Daoy (cell line): ENCODE measurements around the gene WFIKKN1. TPM values are rescaled to one million over a fixed set of nuclear protein-coding genes. Genes with fewer than 3 reads are reported as not detected.

Experiments used
- total RNA-seq: library from RNA; depleted of rRNA; stranded (reverse); fragments of >200 nt; shearing (Covaris generic); gene quantifications from 2 replicates; pipeline ENCODE4 v1.2.3, GENCODE V29; 2014; rRNA removed

WFIKKN1 gene
- total RNA-seq, 1 experiment from 2014 or later: not detected

Other genes starting within 250 kb of the WFIKKN1 start
- 12.1 and 22.1 TPM in 2 replicates for gene PGAP6, start 249.0 kb upstream of the WFIKKN1 start, total RNA-seq
- 35.6 and 39.9 TPM in 2 replicates for gene NME4, start 233.8 kb upstream of the WFIKKN1 start, total RNA-seq
- gene DECR2, start 229.1 kb upstream of the WFIKKN1 start, total RNA-seq: 1.3 and 4.2 TPM in 2 replicates
- 6.2 and 10.4 TPM in 2 replicates for gene RAB11FIP3, start 205.3 kb upstream of the WFIKKN1 start, total RNA-seq
- 23.3 and 23.4 TPM in 2 replicates for gene CAPN15, start 103.3 kb upstream of the WFIKKN1 start, total RNA-seq
- 0.23 TPM in 1 of 2 replicates, not detected in the other for gene PRR35, start 70.6 kb upstream of the WFIKKN1 start, total RNA-seq
- gene NHLRC4, start 64.0 kb upstream of the WFIKKN1 start, total RNA-seq: 0.17 TPM in 1 of 2 replicates, not detected in the other
- gene PIGQ, start 61.0 kb upstream of the WFIKKN1 start, total RNA-seq: 15.9 and 16.3 TPM in 2 replicates
- 7.6 and 20.6 TPM in 2 replicates for gene RAB40C, start 40.9 kb upstream of the WFIKKN1 start, total RNA-seq
- 82.5 and 97.6 TPM in 2 replicates for gene METTL26, start 5.3 kb downstream of the WFIKKN1 start, total RNA-seq
- gene MCRIP2, start 10.8 kb downstream of the WFIKKN1 start, total RNA-seq: 39.1 and 39.2 TPM in 2 replicates
- gene WDR90, start 18.4 kb downstream of the WFIKKN1 start, total RNA-seq: 11.7 and 20.9 TPM in 2 replicates
- 38.7 and 42.9 TPM in 2 replicates for gene RHOT2, start 37.1 kb downstream of the WFIKKN1 start, total RNA-seq
- 0.11 and 1.5 TPM in 2 replicates for gene RHBDL1, start 44.7 kb downstream of the WFIKKN1 start, total RNA-seq
- 115 and 118 TPM in 2 replicates for gene STUB1, start 49.4 kb downstream of the WFIKKN1 start, total RNA-seq
- gene JMJD8, start 53.3 kb downstream of the WFIKKN1 start, total RNA-seq: 31.4 and 37.1 TPM in 2 replicates
- gene WDR24, start 59.4 kb downstream of the WFIKKN1 start, total RNA-seq: 1.9 and 2.2 TPM in 2 replicates
- gene FBXL16, start 74.8 kb downstream of the WFIKKN1 start, total RNA-seq: 0.51 TPM in 1 of 2 replicates, not detected in the other
- gene METRN, start 84.1 kb downstream of the WFIKKN1 start, total RNA-seq: 40.9 and 60.0 TPM in 2 replicates
- 29.8 and 54.9 TPM in 2 replicates for gene ANTKMT, start 90.2 kb downstream of the WFIKKN1 start, total RNA-seq
- 0.23 and 0.24 TPM in 2 replicates for gene CCDC78, start 95.5 kb downstream of the WFIKKN1 start, total RNA-seq
- gene HAGHL, start 96.1 kb downstream of the WFIKKN1 start, total RNA-seq: 3.3 and 4.3 TPM in 2 replicates
- gene CIAO3, start 110.0 kb downstream of the WFIKKN1 start, total RNA-seq: 20.0 and 23.7 TPM in 2 replicates
- not detected in 2 replicates for gene MSLN, start 129.7 kb downstream of the WFIKKN1 start, total RNA-seq
- gene RPUSD1, start 157.4 kb downstream of the WFIKKN1 start, total RNA-seq: 36.9 and 38.6 TPM in 2 replicates
- gene CHTF18, start 157.6 kb downstream of the WFIKKN1 start, total RNA-seq: 18.1 and 19.3 TPM in 2 replicates
- not detected in 2 replicates for gene GNG13, start 169.7 kb downstream of the WFIKKN1 start, total RNA-seq